Left renal cortex interstitium (tissue), 4 donors: Measurements from ENCODE around the gene KCNJ15. TPM values are rescaled to one million over a fixed set of nuclear protein-coding genes. Genes with fewer than 3 reads are reported as not detected.

Experiments used
- DNase-seq, 4 donors: peaks; one replicate each; pipeline ENCODE4 v3.0.0-alpha.2; 2013; ENCODE audit warnings: low read depth in 4 of 4, low spot score in 2 of 4, missing footprints in 1 of 4
- polyA plus RNA-seq, 4 donors: library from polyadenylated mRNA; unstranded; fragments of 120-200 nt; gene quantifications; one replicate each; pipeline ENCODE4 v1.2.1, GENCODE V29; 2013; ENCODE audit not compliant: insufficient read length in 4 of 4

KCNJ15 gene
- polyA plus RNA-seq, 4 donors = 159 to 247 (median 232) TPM

DNA sequence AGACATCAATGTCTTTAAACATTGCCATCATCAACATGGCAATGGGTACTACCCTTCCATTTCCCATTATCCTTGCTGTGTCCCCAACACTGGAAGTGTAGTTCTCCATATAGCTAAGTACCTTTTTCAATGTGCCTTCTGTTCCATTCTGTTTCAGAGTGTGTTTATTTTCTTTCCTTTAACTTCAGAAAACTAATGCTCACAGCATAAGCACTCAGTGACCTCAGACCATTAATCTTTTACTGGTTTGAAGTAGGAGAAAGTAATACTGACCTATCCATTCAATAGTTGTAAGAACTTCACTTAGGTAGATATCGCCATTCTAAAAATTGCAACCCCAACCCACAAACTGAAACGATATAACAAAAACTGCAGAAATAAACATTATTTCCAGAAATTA, 37.8 kb downstream of the KCNJ15 start:
- no peak for DNase-seq

DNA sequence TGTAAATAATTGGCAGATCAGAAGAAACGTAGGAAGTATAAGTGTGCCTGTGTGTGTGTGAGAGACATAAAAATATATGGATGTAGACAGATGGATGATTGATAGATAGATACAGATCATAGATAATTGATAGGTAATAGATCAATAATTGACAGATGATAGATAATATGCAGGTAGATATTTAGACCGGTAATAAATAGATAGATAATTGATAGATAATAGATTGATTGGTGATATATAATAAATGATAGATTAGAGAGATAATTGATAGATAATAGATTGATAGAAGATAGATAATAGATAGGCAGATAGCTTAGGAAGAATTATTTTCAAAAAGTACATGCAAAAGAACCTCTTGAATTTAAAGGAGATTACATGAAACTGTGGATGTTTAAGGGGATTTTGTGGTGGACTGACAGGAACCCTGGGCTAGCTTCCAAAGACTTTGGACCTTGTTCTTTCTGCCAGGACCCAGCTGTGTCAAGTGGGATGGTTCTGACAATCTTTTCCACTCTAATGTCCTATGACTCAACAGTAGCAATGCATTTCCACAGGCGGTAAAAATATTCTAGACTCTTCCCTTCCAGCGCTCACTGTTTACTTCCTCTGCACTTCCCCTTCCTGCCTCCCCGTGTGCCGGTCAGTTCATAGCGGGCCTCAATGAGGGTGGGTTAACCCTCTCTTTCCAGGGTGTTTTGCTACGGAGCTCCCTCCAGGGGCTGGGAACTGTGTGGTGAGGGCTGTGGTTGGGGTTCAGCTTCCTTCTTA, 39.4 kb downstream of the KCNJ15 start:
- DNase-seq = no peak

DNA sequence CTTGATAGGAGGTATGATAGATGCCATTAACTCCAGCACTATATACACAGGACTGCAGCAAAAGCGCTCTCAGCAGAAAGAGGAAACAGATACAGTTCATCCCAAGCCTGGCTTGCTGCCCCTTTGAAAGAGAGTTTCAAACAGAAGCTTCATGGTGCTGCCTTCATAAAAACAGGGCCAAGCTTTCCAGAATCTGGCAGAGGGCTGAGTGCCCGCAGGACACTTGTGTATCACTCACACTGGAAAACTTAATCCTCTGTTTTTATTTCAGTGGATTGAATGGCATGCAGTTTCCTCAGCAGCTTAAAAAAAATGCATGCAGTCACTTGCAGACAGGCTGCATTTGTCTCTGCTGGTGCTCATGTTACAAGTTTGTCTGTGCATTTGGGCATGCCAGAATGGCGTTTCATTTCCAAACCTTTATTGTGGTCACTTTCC, 40.4 kb downstream of the KCNJ15 start:
- DNase-seq = no peak

DNA sequence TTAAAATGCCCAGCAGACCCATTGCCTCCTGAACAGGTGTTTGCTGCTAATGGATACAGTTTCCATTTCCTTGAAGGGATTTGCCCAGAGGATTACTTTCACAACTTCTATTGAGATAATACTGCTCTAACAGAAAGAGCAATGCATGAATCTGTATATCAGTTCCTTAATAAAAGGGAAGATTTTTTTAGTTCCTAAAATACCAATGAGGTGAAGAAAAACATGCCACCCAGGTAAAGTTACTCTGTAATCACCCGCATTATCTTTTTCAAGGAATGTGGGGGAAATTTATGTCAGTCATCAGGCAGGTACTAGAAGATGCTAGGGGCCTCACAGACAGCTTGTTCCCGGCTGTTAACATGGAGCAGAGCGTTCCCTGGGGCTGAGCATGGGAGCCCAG, 41.1 kb downstream of the KCNJ15 start:
- no peak for DNase-seq

DNA sequence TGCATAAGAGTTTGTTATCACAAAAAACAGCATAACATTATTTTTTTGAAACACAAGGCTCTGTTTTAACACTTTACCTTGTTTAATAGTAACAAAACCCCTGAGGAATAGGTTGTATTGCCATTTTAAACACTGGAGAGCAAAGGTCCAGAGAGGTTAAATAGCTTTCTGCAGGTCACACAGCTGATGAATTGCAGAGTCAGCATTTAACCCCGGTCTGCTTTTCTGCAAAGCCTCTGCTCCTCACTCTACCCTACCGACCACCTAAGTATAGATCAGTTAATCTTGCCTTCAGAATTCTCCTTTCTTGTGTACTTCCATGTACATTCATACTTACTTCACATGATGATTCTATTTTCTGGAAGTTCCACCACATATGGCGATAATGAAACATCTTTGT, 42.0 kb downstream of the KCNJ15 start:
- DNase-seq = no peak

DNA sequence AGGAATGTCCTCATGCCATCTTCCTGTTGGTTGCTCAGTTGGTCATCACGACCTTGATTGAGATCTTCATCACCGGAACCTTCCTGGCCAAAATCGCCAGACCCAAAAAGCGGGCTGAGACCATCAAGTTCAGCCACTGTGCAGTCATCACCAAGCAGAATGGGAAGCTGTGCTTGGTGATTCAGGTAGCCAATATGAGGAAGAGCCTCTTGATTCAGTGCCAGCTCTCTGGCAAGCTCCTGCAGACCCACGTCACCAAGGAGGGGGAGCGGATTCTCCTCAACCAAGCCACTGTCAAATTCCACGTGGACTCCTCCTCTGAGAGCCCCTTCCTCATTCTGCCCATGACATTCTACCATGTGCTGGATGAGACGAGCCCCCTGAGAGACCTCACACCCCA, 42.9 kb downstream of the KCNJ15 start:
- DNase-seq = no peak

DNA sequence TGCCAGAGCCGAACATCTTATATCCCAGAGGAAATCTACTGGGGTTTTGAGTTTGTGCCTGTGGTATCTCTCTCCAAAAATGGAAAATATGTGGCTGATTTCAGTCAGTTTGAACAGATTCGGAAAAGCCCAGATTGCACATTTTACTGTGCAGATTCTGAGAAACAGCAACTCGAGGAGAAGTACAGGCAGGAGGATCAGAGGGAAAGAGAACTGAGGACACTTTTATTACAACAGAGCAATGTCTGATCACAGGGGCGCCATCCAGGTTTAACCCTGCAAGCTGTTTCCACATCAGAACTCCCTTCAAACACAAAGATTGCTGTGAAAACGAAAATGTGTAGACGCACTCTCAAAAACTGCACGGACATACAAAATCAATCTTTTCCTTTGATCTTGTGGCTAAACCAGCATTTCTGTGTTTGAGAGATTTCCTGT, 43.4 kb downstream of the KCNJ15 start:
- DNase-seq = no peak

DNA sequence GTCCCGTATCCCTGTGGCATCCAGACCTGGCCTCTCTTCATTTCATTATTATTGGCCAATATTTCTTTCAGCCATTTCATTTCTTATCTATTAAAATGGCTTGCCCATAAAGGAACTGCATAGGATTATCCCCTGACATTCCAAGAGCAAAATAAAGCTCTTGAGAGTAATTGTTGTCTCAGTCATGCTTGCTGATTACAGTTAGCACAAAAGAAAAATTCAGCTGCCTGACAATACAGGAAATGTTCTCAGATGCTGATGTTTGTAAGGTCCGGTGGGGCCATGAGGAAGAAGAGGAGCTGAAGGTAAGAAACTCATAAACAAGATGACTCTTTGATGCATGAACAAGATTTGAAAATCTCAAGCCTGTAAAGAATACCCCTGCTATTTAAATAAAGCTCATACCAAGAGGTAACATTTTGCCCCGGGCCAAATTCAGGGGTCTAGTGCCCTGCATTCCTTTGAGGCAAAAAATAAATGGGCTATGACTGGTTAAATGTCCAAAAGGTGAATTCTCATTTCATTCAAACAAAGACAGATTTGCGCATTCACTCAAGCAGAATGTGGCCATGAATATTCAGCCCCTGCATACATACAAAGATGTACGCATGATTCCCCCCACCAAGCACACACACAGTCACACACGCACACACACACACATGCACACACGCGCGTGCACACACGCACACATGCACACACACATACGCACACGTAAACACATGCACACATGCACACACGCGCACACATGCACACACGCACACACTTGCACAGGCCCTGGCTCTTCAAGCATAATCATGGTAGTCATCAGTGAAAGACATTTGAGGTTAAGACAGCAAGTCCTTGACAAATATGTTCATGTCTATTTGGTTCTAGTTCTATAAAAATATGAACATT, 44.8 kb downstream of the KCNJ15 start:
- DNase-seq = no peak

DNA sequence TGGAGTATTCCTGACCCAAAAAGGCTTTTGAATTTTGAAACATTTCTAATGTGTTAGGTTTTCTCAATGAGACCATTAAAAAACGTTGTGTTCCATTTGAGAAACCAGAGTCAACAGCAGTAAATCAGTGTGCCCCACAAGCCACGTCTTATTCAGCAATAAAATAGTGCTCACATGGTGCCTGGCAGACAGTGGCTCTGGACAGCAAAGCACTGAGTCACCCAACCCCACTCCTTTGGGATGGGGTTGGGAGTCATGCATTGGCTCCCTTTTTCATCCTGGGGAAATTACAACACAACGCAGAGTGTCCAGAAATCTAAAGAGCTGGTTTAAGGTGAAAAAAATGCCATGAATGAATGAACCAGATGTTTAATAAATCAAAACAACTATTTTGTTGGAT, 46.5 kb downstream of the KCNJ15 start:
- no peak for DNase-seq

DNA sequence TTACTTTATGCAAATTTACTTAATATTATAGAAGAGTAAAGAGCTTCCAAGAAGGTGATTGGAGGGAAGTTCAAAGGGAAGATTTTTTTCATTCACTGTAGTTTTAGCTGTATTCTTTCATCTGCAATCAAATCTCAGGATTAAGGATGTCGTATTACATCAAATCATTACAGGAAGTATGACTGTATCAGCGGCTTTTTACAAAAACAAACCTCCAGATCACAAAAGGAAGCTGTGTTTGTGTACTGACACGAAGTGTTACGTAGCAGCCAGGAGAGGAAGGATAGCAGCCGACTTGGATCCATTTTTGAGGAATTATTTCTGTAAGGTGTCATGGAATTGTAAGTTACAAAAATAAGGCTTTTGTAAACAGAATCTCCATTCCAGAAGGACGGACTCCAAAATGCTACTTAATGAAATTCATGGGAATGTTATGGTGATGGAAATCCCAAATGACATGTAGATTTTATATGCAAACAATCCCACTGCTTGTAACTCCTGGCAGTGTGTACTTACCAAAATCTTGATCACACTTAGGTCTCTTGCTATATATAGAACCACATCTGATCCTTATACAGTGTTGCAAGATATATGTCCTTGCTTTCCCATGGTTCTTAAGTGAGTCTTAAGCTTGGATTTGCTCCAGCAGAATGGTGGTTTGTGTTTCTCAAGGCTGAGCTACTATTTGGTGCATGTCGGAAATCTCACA, 49.8 kb downstream of the KCNJ15 start:
- no peak for DNase-seq

DNA sequence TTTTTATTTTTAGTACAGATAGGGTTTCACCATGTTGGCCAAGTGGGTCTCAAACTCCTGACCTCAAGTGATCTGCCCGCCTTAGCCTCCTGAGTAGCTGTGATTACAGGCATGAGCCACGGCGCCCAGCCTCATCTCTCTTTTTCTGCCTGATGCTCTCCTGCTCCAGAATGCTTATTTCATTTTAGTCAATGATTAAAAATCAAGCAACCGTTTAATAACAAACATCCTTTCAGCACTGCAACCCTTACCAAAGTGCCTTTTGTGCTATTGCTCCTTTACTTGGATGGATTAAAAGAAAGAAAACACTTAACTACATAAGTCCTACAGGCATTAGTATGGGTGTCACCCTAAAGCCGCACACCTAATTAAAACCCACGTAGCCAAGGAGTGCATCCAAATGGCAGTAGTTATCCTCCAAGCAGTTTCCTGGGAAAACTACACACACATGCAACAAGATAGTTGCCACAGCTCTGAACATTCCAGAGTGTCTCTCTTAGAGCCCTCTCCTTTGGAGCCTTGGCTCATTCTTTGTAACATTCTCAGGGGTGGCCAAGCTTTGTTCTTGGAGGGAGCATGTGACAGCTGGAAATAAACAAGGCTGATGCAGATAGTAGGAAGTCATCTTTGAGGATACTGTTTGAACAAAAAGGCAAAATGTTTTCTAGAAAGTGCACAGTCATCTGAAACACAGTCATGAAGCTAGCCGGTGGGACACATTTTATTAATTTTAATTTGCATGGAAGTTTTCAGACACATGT, 51.2 kb downstream of the KCNJ15 start:
- DNase-seq = no peak

DNA sequence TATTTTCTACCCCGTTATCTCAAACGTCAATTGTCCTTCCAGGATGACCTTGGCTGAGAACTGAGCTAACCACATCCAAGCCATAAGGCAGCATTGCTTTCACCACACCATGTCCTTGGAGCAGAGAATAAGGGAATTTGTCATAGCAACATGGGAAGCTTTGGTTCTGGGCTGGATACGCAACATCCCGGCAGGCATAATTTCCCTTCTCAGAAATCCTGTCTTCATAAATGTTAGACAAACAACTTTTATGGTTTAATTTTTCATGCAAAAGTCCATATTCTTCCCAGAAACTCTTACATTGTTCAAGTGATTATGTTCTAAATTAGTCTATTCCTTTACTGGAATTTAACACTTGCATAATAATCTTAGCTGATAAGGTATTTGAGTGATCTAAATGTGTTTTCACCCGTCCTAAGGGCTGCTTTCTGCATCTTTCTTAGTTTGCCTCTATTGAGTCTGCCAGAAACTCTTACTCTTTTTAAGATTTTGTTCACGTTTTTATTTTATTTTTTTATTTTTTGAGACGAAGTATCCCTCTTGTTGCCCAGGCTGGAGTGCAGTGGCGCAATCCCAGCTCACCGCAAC, 51.8 kb downstream of the KCNJ15 start:
- DNase-seq = no peak

DNA sequence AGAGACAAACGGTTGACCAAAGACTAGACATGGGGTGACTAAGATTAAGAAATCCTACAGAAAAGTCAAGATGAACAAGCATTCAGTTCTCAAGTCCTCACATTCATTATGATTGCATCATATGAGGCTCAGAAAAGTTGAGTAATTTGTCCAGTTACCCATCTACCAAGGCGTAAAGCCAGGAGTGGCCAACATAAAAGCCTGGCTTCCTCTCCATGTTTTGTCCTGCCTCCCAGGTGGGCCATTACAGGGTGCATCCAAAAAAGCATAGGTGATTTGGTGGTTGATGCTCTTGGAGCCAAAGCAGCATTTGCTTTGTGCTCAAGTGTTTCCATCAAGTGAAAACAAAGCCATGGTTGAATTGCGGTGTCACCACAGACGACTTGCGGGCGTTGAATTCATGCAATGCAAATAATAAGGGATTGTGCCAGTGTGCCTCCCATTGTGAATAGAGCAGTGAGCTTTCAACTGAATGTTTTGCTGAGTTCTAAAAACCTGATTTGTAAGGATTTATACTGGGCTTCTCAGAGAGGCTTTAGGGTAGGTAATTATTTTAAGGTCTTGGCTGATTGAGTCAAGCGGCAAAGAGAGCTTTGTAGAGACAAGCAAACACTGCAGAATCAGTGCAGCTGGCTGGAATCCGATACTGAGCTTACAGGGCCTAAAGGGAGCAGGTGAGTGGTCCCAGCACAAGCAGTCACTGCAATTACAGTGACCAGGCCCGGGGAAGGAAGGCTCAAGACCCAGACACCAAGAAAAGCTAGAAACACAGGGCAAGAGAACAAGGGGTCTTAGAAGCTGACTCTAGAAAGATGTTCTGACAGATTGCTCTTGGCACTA, 54.1 kb downstream of the KCNJ15 start:
- no peak for DNase-seq

DNA sequence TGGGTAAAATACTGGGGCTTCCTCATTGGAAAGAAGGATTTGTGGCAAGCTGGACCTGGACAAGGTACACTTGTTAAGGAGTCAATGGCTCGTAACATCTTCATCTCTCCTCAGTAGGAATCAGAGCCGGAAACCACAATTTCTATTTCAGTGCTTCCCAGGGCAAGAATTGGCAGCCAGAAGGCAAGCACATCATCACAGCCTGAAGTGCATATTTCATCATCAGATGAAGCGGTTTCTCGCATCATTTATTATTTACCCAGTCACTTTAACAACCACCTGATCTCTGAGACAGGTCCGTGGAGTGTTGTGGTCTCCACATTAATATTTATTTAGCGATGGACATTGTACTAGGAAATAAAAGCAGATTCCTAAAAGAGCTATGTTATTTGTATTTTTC, 55.0 kb downstream of the KCNJ15 start:
- no peak for DNase-seq

DNA sequence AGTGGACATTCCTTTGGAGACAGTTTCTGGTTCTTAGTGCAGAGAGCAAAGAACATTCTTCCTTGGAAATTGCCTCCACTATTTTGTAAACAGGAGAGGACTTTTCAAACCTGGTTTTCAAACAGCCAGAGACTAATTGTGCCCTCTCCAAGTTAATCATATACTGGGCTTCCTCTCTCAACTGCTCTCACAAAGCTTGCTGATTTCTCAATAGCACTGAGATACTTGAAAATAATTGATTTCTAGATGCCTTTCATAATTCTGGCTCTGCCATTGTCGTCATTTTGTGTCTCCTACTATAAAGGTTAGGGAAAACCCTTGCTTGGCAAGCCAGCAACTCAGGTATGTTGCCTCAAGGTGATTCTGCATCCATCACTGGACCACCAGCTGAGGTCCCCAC, 56.0 kb downstream of the KCNJ15 start:
- DNase-seq = no peak

DNA sequence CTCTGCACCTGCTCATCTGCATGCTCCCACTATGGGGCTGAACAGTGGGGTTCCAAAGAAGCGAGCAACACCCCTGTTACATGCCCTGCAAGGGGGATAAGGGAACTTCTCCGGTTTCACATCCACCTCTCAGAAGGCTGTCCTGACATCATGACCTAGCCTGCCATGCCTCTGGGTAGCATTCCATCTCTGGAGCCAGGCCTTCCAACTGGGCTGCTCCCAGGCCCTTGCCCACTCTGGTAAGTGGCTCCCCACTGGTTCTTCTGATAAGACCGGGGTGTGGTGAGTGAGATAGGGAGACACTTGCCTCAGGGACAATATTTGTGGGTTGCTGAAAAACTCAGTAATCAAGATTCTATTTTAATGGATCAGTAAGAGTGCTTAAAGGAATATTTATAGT, 57.8 kb downstream of the KCNJ15 start:
- DNase-seq = no peak

DNA sequence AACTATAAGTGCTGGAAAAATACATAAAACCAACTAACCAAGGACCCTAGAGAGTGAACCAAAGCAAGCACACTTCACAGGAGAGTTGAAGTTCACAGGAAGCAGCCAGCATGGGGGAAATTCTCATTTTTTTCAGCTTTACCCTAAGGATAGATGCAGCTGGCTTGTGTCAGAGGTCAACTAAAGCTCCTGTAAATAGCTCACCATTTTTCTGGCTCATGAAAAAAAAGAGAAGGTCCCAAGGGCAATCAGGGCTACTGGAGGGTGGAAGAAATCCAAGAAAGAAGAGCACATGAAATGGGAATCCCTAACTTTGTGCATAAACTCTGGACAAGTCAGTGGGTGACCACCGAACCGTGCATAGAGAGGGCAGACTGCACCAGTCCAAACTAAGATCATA, 58.3 kb downstream of the KCNJ15 start:
- no peak for DNase-seq

DNA sequence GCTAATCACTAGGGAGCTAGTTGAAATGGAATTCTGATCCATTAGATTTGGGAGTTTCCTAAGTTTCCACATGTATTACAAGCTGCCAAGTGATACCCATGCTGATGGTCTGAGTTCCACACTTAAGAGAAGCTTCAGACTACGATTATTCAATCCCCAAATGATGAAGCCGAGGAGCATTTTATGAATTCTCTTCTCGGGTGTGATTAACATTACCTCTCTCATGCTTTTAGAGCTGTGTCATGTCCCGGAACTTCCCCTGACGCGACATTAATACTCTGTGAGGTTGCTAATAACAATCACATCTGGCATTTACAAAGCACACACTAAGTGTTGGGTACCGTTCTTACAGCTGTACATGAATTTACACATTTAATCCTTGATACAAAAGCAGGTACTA, 63.0 kb downstream of the KCNJ15 start:
- DNase-seq = no peak

DNA sequence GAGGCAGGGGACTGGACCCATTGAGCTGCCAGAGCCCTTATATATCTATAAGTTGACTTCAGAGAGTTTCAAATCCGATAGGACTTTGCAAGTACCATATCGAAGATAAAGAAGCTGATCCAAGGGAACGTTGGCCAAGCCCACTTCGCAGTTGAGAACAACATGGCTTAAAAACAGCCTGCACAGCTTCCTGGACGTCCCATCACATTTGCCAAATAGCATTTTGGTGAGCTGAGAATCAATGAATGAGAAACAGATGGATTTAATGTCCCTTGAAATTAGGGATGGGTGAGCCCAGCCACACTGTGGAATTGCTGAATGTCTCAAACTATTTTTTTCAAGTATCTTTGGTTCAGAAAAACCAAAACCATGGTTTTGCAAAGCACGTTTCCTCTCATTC, 64.8 kb downstream of the KCNJ15 start:
- DNase-seq = no peak
